Astrocyte of the spinal cord (primary cell): Measurements from ENCODE around the gene HINFP.
"Not testable (repeated sequence)": the region's sequence is repeated elsewhere in the genome, so short reads cannot be mapped to it uniquely, and the experiment has no call there.

ENCODE experiments used
- DNase-seq: peaks from one replicate; pipeline ENCODE4 v3.0.0; 2011; ENCODE audit warnings: low read depth, low spot score
- H3K4me3 ChIP-seq: 2 replicates; pipeline ENCODE4 v1.5.1; 2011; ENCODE audit warnings: low read depth, mild to moderate bottlenecking, low read length, moderate library complexity
- CTCF ChIP-seq: IDR thresholded peaks from 2 replicates; pipeline ENCODE4 v1.5.1; 2012; ENCODE audit warnings: low read depth, mild to moderate bottlenecking, low read length, inconsistent platforms
- in situ Hi-C: cut with HindIII; loops from 2 replicates; pipeline ENCODE4 v1.10.0; 2017; ENCODE audit warnings: low sequenced_read_pairs

Gene HINFP

GRCh38 chr11:119099711-119100110, 21.7 kb upstream of the HINFP start:
- in situ Hi-C loops: no loop called here
- no peak for TF ChIP-seq CTCF
- no peak overlapping the region for H3K4me3 ChIP-seq
- no peak for DNase-seq

GRCh38 chr11:119100246-119100970, 21.0 kb upstream of the HINFP start:
- in situ Hi-C loops: no loop called here
- peak; percentile 47 for DNase-seq
- TF ChIP-seq CTCF: peak; percentile 44
- peak overlapping the region; percentile 82 for H3K4me3 ChIP-seq

GRCh38 chr11:119100994-119101758, 20.2 kb upstream of the HINFP start:
- H3K4me3 ChIP-seq: peak overlapping the region; percentile 82
- in situ Hi-C loops: no loop called here
- no peak for DNase-seq
- peak; percentile 16 for TF ChIP-seq CTCF

- TF ChIP-seq CTCF: no peak
- in situ Hi-C loops: no loop called here
- DNase-seq: peak; percentile 98
Measured at GRCh38 chr11:119101759-119102423, 19.5 kb upstream of the HINFP start, which contains the start of gene DPAGT1. DPAGT1 (minus strand) TSS chr11:119101853; CDS start chr11:119101655, 198 bp downstream.

GRCh38 chr11:119103161-119103664, 18.2 kb upstream of the HINFP start:
- in situ Hi-C loops, DNase-seq: not testable (repeated sequence)
- H3K4me3 ChIP-seq: peak overlapping the region; percentile 82

More at GRCh38 chr11:119101759-119102423, 19.5 kb upstream of the HINFP start, which contains the start of gene DPAGT1:
- peak within 1 kb of the TSS; percentile 82 for H3K4me3 ChIP-seq

GRCh38 chr11:119103793-119104192, 17.6 kb upstream of the HINFP start:
- TF ChIP-seq CTCF: no peak
- no peak for DNase-seq
- in situ Hi-C loops: no loop called here
- no peak overlapping the region for H3K4me3 ChIP-seq
